ENCODE results near the gene PMPCA. TPM values are rescaled to one million over a fixed set of nuclear protein-coding genes. Genes with fewer than 3 reads are reported as not detected.

The PMPCA gene
- total and polyA plus RNA-seq, 2 of the 13 experiments (the other 11 are each of a cell fraction or from before 2014, with no cell fraction given), result 70.2 to 88.4 TPM

DNA sequence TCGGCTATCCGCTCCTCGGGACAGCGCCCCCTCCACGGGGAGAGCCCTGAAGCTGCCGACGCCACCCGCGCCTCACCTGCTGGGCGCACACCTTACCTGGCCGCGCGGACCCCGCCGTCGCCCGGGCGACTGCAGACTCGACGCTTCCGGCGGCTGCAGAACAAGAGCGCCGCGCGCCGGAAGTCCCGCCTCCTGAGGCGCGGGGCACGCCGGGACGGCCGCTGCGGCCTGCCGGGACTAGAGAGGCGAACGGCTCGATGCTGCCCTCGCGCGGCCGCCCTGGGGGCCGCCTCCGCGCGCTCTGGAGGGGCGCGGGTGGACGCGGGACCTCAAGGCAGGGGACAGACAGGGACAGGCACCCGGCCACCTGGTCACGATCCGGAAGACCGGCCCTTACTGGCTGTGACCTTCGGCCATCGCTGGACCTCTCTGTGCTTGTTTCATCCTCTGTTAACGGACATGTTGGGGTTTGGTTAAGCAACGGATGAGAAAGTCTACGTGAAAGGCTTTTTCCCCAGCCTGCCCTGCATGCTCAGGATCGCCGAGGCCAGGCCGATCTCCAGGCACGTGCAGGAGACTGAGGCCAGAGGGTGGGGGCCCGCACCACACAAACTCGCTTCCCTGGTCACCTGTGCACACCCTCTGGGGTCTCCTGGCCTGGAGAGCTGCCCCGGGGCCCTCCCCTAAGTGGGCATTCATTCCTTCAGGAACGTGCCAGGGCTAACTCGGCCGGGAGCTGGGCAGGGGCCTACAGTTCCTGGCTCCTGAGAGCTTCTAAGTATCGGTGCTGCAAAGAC, 10.2 kb upstream of the PMPCA start, which contains the start of gene SNAPC4 (continued):
- TF ChIP-seq ASH2L (IDR thresholded peaks at IDR 0.05; ENCODE audit: insufficient read length, low read depth, low read length), result peak; percentile 51
- no peak for TF ChIP-seq TBX3 (IDR thresholded peaks at IDR 0.05; ENCODE audit: borderline replicate concordance)
- peak; percentile 88 for TF ChIP-seq AGO1 (IDR thresholded peaks at IDR 0.05; ENCODE audit: low read depth, low read length, poor library complexity, severe bottlenecking)
- TF ChIP-seq, protein P1, sequence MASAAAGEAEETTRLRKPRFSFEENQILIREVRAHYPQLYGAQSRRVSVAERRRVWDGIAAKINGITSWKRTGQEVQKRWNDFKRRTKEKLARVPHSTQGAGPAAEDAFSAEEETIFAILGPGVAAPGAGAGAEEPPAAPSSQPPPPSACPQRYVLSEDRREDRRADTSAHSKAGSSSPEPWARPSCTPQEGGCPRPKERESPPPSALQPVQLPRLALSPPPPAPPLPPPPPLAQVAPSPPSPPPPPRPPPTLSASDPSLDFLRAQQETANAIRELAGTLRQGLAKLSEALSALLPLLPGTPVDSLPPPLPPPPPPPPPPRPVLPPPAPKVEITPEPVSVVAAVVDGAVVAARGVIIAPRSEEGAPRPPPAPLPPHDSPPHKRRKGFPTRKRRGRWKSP (CRISPR knock-in tag; IDR thresholded peaks at IDR 0.05), result no peak
- TF ChIP-seq ZNF124 (CRISPR knock-in tag; IDR thresholded peaks at IDR 0.05), result no peak
- no peak for TF ChIP-seq HMG20A (CRISPR knock-in tag; IDR thresholded peaks at IDR 0.05; ENCODE audit: borderline replicate concordance)
- peak; percentile 47 for TF ChIP-seq ZNF883 (CRISPR knock-in tag; IDR thresholded peaks at IDR 0.05; ENCODE audit: not compliant biosample characterization)
- no peak for TF ChIP-seq ZNF460 (CRISPR knock-in tag; IDR thresholded peaks at IDR 0.05; ENCODE audit: borderline replicate concordance)
- TF ChIP-seq ZNF580 (CRISPR knock-in tag; IDR thresholded peaks at IDR 0.05; ENCODE audit: borderline replicate concordance, low read depth), result peak; percentile 33; the same call in 1 of the 2 replicates
- TF ChIP-seq TCF7 (IDR thresholded peaks at IDR 0.05; ENCODE audit: low read depth), result peak; percentile 36; the same call in 1 of the 2 replicates
- TF ChIP-seq BRD4 (CRISPR knock-in tag; IDR thresholded peaks at IDR 0.05), result no peak
- TF ChIP-seq SUZ12 (IDR thresholded peaks at IDR 0.05; ENCODE audit: low read depth, low read length), result peak; percentile 56; the same call in 1 of the 2 replicates
- TF ChIP-seq NR3C1 (CRISPR knock-in tag; IDR thresholded peaks at IDR 0.05), result no peak
- TF ChIP-seq, protein P2, sequence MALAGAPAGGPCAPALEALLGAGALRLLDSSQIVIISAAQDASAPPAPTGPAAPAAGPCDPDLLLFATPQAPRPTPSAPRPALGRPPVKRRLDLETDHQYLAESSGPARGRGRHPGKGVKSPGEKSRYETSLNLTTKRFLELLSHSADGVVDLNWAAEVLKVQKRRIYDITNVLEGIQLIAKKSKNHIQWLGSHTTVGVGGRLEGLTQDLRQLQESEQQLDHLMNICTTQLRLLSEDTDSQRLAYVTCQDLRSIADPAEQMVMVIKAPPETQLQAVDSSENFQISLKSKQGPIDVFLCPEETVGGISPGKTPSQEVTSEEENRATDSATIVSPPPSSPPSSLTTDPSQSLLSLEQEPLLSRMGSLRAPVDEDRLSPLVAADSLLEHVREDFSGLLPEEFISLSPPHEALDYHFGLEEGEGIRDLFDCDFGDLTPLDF (CRISPR knock-in tag; IDR thresholded peaks at IDR 0.05), result peak; percentile 63
- 0 out of 2 replicates have a peak, but pooled peaks have one; percentile 44 for TF ChIP-seq HOXA9 (CRISPR knock-in tag; IDR thresholded peaks at IDR 0.05; ENCODE audit: borderline replicate concordance)
- 0 out of 2 replicates have a peak, but pooled peaks have one; percentile 65 for TF ChIP-seq ZNF275 (CRISPR knock-in tag; IDR thresholded peaks at IDR 0.05; ENCODE audit: borderline replicate concordance)
- 0 out of 2 replicates have a peak, but pooled peaks have one; percentile 12 for TF ChIP-seq ELF3 (CRISPR knock-in tag; IDR thresholded peaks at IDR 0.05)
- TF ChIP-seq CSRNP2 (CRISPR knock-in tag; conservative IDR thresholded peaks at IDR 0.05; ENCODE audit: low read depth), result peak; percentile 67; the same call in 1 of the 2 replicates
- TF ChIP-seq ZNF839 (CRISPR knock-in tag; IDR thresholded peaks at IDR 0.05; ENCODE audit: borderline replicate concordance), result no peak
- TF ChIP-seq ZNF562 (CRISPR knock-in tag; IDR thresholded peaks at IDR 0.05; ENCODE audit: borderline replicate concordance), result no peak
- peak; percentile 78 for TF ChIP-seq MAX (IDR thresholded peaks at IDR 0.05)

Data from HepG2 (cell line).